Panc1 (cell line): ENCODE data around the gene TRIM41. TPM values are rescaled to one million over a fixed set of nuclear protein-coding genes. Genes with fewer than 3 reads are reported as not detected.

Experiments used
- ATAC-seq: fragments of 200-7000 bp; cut with Tn5 transposase; 2 replicates; pipeline ENCODE4 v1.9.1; 2020; ENCODE audit warnings: mild to moderate bottlenecking, moderate library complexity
- BruUV-seq: library from RNA; stranded (reverse); fragments of 400-500 nt; replicated peaks from 2 replicates; lab custom pipeline; 2021; lab: Mats Ljungman, UMichigan
- CTCF ChIA-PET: fragments of 300-600 bp; sonication (Branson Sonifier 250); formaldehyde crosslinking; loops from one replicate; lab custom pipeline; 2022; ENCODE audit warnings: antibody characterized with exemption; lab: Charles Lee
- POLR2A ChIA-PET: fragments of 300-600 bp; sonication (Branson Sonifier 250); formaldehyde crosslinking; loops from one replicate; lab custom pipeline; 2022; ENCODE audit warnings: antibody characterized with exemption; lab: Charles Lee
- DNase-seq: peaks from one replicate; pipeline ENCODE4 v3.0.0-alpha.2; 2010; ENCODE audit warnings: low read depth, low spot score
- H3K27ac ChIP-seq: 2 replicates; pipeline ENCODE4 v1.5.1; 2011; ENCODE audit warnings: mild to moderate bottlenecking, low read length, inconsistent platforms
- H3K27me3 ChIP-seq: fragments of 200-500 bp; sonication (Bioruptor generic); 2 replicates; pipeline ENCODE4 v1.6.0; 2014; ENCODE audit warnings: low read length, inconsistent platforms; ENCODE audit not compliant: control insufficient read depth, insufficient read depth
- H3K36me3 ChIP-seq: fragments of 200-500 bp; sonication (Bioruptor generic); 2 replicates; pipeline ENCODE4 v1.5.1; 2014; ENCODE audit warnings: inconsistent platforms, mild to moderate bottlenecking, low read length, moderate library complexity; ENCODE audit not compliant: control insufficient read depth, insufficient read depth
- H3K4me1 ChIP-seq: 2 replicates; pipeline ENCODE4 v1.5.1; 2011; ENCODE audit warnings: inconsistent platforms, mild to moderate bottlenecking, low read length, moderate library complexity; ENCODE audit not compliant: control insufficient read depth, insufficient read depth
- H3K4me3 ChIP-seq, 2 experiments: 2 replicates each; pipeline ENCODE4 v1.5.1; 2011 to 2012; ENCODE audit warnings: low read depth in 2 of 2, low read length in 2 of 2, mild to moderate bottlenecking in 2 of 2, inconsistent platforms in 1 of 2, moderate library complexity in 1 of 2
- H3K9me3 ChIP-seq: fragments of 200-500 bp; sonication (Bioruptor generic); 2 replicates; pipeline ENCODE4 v1.5.1; 2014; ENCODE audit warnings: low read depth, mild to moderate bottlenecking, inconsistent platforms, low read length, moderate library complexity; ENCODE audit not compliant: control insufficient read depth, insufficient read depth
- CTCF ChIP-seq: fragments of 450-650 bp; IDR thresholded peaks from 2 replicates; pipeline ENCODE4 v1.5.1; 2017; ENCODE audit warnings: mild to moderate bottlenecking
- POLR2AphosphoS5 ChIP-seq: IDR thresholded peaks from 2 replicates; pipeline ENCODE4 v1.6.1; 2012; ENCODE audit warnings: mild to moderate bottlenecking, low read depth, low read length, moderate library complexity
- REST ChIP-seq, 2 experiments: IDR thresholded peaks; 2 replicates each; pipeline ENCODE4 v1.6.1; 2011 to 2012; ENCODE audit warnings: low read depth in 2 of 2, control low read depth in 1 of 2, low read length in 1 of 2, mild to moderate bottlenecking in 1 of 2, moderate library complexity in 1 of 2; ENCODE audit not compliant: insufficient read depth in 1 of 2
- SIN3A ChIP-seq: IDR thresholded peaks from 2 replicates; pipeline ENCODE4 v1.6.1; 2012; ENCODE audit warnings: low read depth, mild to moderate bottlenecking, low read length, moderate library complexity, borderline replicate concordance; ENCODE audit not compliant: insufficient read depth
- TCF7L2 ChIP-seq: IDR thresholded peaks from 2 replicates; pipeline ENCODE4 v1.6.1; 2011; ENCODE audit warnings: mild to moderate bottlenecking, low read depth, low read length, inconsistent platforms
- in situ Hi-C: cut with HindIII; loops from 2 replicates; pipeline ENCODE4 v1.10.0; 2016; ENCODE audit warnings: low sequenced_read_pairs, low pct_unique_long_range_greater_than_20kb
- intact Hi-C: fragments of 100-400 bp; cut with micrococcal nuclease; formaldehyde crosslinking; loops from one replicate; pipeline ENCODE4 v1.10.0; 2022; ENCODE audit not compliant: unreplicated experiment
- total RNA-seq: library from RNA; stranded (reverse); gene quantifications from one replicate; pipeline ENCODE4 v1.2.1, GENCODE V29; 2021; ENCODE audit not compliant: unreplicated experiment

TRIM41 gene
- total RNA-seq, 1 experiment from 2014 or later = 58.3 TPM

GRCh38 chr5:181221105-181221791 lies 1.8 kb upstream of the TRIM41 start:
- CTCF ChIA-PET = no interaction called here
- no peak for DNase-seq
- ATAC-seq = no peak
- Histone ChIP-seq H3K27me3 (no peaks in the 10 kb centered on the region), H3K9me3 (no peaks in the 10 kb centered on the region), H3K4me3 (peak overlapping the region; percentile 44 to 77), H3K4me1 (peaks cover 25% of the 10 kb centered on the region), H3K36me3 (no peaks in the 10 kb centered on the region; the same call in 1 of the 2 replicates), H3K27ac (peak overlapping the region; percentile 49)
- intact Hi-C loops = loop anchor here (2.0 kb wide), 1 partner anchor 30 kb away; no protein-coding TSS in a partner anchor
- no peak for TF ChIP-seq REST (IDR thresholded peaks at IDR 0.05; ENCODE audit: insufficient read depth in 1 of 2, low read depth in 2 of 2, low read length in 1 of 2)
- no peak for TF ChIP-seq POLR2AphosphoS5
- no TSS peak for BruUV-seq
- POLR2A ChIA-PET = no interaction called here
- in situ Hi-C loops = no loop called here

DNA sequence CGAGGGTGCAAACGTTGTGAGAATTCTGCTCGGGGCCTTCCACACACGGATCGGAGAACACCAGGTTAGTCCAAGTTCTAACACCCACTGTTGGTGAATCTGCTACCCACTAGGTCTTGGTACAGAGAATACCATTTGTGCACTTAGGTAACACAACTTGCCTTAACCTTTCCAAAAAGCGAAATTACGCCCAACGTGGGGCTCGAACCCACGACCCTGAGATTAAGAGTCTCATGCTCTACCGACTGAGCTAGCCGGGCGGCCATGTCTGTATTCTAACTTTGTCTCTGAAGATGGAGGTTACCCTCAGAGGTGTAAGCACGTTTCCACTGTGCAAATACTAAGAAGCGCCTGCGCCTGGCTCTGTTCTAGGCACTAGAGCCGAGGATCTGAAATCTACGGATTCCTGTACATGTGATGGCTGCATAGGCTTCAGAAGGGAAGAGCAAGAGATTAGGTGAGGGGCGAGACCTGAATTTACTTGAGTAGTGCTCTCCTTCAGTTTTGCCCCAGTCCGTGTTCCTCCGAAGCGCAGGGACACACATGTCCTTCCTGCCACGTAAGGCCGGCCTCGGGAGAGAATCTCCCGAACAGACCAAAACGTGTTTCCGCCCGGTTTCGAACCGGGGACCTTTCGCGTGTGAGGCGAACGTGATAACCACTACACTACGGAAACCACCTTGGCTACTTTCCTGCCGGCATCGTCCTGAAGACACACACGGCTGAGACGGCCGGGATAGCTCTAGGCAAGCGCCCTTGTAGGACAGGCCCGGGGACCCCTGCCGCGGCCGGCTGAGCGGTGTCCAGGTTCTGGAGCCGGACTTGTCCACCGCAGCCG lies 1.1 kb upstream of the TRIM41 start:
- TSS peak; percentile 99 for BruUV-seq
- ATAC-seq = peak; percentile 67
- Histone ChIP-seq H3K36me3 (no peaks in the 10 kb centered on the region; the same call in 1 of the 2 replicates), H3K9me3 (no peaks in the 10 kb centered on the region), H3K27me3 (no peaks in the 10 kb centered on the region), H3K4me1 (peaks cover 25% of the 10 kb centered on the region), H3K27ac (peak overlapping the region; percentile 96), H3K4me3 (peak overlapping the region; percentile 77 to 83)
- in situ Hi-C loops = no loop called here
- DNase-seq = peak; percentile 99
- CTCF ChIA-PET = no interaction called here
- POLR2A ChIA-PET = no interaction called here
- intact Hi-C loops = loop anchor here (2.0 kb wide), 1 partner anchor 31 kb away; no protein-coding TSS in a partner anchor
- TF ChIP-seq SIN3A = 0 out of 2 replicates have a peak, but pooled peaks have one; percentile 39
- peak; percentile 48; the same call in 1 of the 2 replicates for TF ChIP-seq TCF7L2
- TF ChIP-seq REST (IDR thresholded peaks at IDR 0.05; ENCODE audit: insufficient read depth in 1 of 2, low read depth in 2 of 2, low read length in 1 of 2) = no peak
- peak; percentile 85 for TF ChIP-seq POLR2AphosphoS5
- TF ChIP-seq CTCF = no peak
